ENCODE results near the gene NXPE4. TPM values are rescaled to one million over a fixed set of nuclear protein-coding genes. Genes with fewer than 3 reads are reported as not detected.

The NXPE4 gene
- total and polyA plus RNA-seq, 9 donors = 0.35 TPM; not detected in 8

DNA sequence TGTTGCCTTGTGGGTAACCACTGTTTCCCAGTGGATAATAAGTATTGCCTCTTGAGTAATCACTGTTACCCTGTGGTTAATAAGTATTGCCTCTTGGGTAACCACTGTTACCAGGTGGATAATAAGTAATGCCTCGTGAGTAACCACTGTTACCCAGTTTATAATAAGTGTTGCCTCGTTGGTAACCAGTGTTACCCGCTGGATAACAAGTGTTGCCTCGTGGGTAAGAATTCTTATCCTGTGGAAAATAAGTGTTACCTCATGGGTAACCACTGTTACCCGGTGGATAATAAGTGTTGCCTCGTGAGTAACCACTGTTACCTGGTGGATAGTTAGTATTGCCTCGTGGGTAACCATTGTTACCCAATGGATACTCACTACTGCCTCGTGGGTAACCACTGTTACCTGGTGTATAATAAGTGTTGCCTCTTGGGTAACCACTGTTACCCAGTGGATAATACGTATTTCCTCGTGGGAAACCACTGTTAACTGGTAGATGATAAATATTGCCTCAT is 24.1 kb upstream of the NXPE4 start:
- H3K36me3 ChIP-seq = no peaks in the 10 kb centered on the region
- H3K27me3 ChIP-seq = no peaks in the 10 kb centered on the region
- intact Hi-C loops (cut with DNase I) = loop anchor here in 1 of 4 donors (5.0 kb wide), 1 partner anchor 32 kb away; no protein-coding TSS in a partner anchor
- DNase-seq = no peak
- H3K4me3 ChIP-seq = no peak overlapping the region
- 76 to 90% (median 77%) methylated on average over 10 of the region's 10 CpGs for WGBS, 3 donors
- no peak overlapping the region for H3K27ac ChIP-seq
- TF ChIP-seq EP300 (IDR thresholded peaks at IDR 0.05) (no peak), POLR2A (IDR thresholded peaks at IDR 0.05) (no peak)
- TF ChIP-seq, protein P1, sequence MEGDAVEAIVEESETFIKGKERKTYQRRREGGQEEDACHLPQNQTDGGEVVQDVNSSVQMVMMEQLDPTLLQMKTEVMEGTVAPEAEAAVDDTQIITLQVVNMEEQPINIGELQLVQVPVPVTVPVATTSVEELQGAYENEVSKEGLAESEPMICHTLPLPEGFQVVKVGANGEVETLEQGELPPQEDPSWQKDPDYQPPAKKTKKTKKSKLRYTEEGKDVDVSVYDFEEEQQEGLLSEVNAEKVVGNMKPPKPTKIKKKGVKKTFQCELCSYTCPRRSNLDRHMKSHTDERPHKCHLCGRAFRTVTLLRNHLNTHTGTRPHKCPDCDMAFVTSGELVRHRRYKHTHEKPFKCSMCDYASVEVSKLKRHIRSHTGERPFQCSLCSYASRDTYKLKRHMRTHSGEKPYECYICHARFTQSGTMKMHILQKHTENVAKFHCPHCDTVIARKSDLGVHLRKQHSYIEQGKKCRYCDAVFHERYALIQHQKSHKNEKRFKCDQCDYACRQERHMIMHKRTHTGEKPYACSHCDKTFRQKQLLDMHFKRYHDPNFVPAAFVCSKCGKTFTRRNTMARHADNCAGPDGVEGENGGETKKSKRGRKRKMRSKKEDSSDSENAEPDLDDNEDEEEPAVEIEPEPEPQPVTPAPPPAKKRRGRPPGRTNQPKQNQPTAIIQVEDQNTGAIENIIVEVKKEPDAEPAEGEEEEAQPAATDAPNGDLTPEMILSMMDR (IDR thresholded peaks at IDR 0.05) = no peak
- no peaks in the 10 kb centered on the region for H3K4me1 ChIP-seq (ENCODE audit: insufficient read depth)
- H3K9me3 ChIP-seq = peaks cover 0 to 3% of the 10 kb centered on the region in 2 donors

DNA sequence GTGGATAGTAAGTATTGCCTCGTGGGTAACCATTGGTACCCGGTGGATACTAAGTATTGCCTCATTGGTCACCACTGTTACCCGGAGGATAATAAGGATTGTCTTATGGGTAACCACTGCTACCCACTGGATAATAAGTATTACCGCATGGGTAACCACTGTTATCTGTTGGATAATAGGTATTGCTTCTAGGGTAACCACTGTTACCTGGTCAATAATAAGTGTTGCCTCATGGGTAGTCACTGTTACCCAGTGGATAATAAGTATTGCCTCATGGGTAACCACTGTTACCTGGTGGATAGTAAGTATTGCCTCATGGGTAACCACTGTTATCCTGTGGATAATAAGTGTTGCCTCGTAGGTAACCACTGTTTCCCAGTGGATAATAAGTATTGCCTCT is 22.6 kb upstream of the NXPE4 start:
- TF ChIP-seq, protein P1 (IDR thresholded peaks at IDR 0.05) = no peak
- TF ChIP-seq EP300 (IDR thresholded peaks at IDR 0.05) (no peak), POLR2A (IDR thresholded peaks at IDR 0.05) (no peak)
- H3K27me3 ChIP-seq = no peaks in the 10 kb centered on the region
- H3K4me1 ChIP-seq (ENCODE audit: insufficient read depth) = no peaks in the 10 kb centered on the region
- intact Hi-C loops (cut with DNase I) = no loop called here
- peaks cover 0 to 3% of the 10 kb centered on the region in 2 donors for H3K9me3 ChIP-seq
- no peak overlapping the region for H3K4me3 ChIP-seq
- DNase-seq = no peak
- no peak overlapping the region for H3K27ac ChIP-seq
- 93 to 97% (median 94%) methylated on average over 5 of the region's 5 CpGs for WGBS, 3 donors
- no peaks in the 10 kb centered on the region for H3K36me3 ChIP-seq

DNA sequence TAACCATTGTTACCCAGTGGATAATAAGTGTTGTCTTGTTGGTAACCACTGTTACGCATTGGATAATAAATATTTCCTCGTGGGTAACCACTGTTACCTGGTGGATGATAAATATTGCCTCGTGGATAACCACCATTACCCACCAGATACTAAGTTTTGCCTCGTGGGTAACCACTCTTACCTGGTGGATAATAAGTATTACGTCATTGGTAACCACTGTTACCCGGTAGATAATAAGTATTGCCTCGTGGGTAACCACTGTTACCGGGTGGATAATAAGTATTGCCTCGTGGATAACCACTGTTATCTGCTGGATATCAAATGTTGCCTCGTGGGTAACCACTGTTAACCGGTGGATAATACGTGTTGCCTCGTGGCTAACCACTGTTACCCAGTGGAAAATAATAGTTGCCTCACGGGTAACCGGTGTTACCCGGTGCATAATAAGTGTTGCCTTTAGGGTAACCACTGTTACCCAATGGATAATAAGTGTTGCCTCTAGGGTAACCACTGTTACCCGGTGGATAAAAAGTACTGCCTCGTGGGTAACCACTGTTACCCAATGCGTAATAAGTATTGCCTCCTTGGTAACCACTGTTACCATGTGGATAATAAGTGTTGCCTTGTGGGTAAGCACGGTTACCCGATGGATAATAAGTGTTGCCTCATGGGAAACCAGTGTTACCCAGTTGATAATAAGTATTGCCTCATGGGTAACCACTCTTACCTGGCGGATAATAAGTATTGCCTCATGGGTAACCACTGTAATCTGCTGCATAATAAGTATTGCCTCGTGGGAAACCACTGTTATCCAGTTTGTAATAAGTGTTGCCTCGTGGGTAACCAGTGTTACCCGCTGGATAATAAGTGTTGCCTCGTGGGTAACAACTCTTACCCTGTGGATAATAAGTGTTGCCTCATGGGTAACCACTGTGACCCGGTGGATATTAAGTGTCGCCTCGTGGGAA is 21.9 kb upstream of the NXPE4 start:
- Histone ChIP-seq H3K4me1 (ENCODE audit: insufficient read depth) (no peaks in the 10 kb centered on the region), H3K9me3 (peaks cover 0 to 3% of the 10 kb centered on the region in 2 donors), H3K36me3 (no peaks in the 10 kb centered on the region), H3K27me3 (no peaks in the 10 kb centered on the region), H3K4me3 (no peak overlapping the region), H3K27ac (no peak overlapping the region)
- WGBS, 3 donors = 92 to 94% (median 92%) methylated on average over 29 of the region's 29 CpGs
- intact Hi-C loops (cut with DNase I) = no loop called here
- DNase-seq = no peak
- TF ChIP-seq POLR2A (IDR thresholded peaks at IDR 0.05) (no peak), EP300 (IDR thresholded peaks at IDR 0.05) (no peak)
- TF ChIP-seq, protein P1 (IDR thresholded peaks at IDR 0.05) = no peak

DNA sequence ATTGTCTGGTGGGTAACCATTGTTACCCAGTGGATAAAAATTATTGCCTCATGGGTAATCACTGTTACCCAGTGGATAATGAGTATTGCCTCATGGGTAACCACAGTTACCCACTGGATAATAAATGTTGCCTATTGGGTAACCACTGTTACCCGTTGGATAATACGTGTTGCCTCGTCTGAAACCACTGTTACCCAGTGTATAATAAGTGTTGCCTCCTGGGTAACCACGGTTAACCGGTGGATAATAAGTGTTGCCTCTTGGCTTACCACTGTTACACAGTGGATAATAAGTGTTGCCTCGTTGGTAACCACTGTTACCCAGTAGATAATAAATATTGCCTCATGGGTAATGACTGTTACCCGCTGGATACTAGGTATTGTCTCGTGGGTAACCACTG is 20.9 kb upstream of the NXPE4 start:
- intact Hi-C loops (cut with DNase I) = no loop called here
- Histone ChIP-seq H3K36me3 (no peaks in the 10 kb centered on the region), H3K27me3 (no peaks in the 10 kb centered on the region), H3K27ac (no peak overlapping the region), H3K4me3 (no peak overlapping the region), H3K4me1 (ENCODE audit: insufficient read depth) (no peaks in the 10 kb centered on the region), H3K9me3 (peaks cover 0 to 3% of the 10 kb centered on the region in 2 donors)
- 93 to 94% (median 94%) methylated on average over 8 of the region's 8 CpGs for WGBS, 3 donors
- DNase-seq = no peak
- TF ChIP-seq, protein P1 (IDR thresholded peaks at IDR 0.05) = no peak
- TF ChIP-seq POLR2A (IDR thresholded peaks at IDR 0.05) (no peak), EP300 (IDR thresholded peaks at IDR 0.05) (no peak)

All from ovary (tissue), 9 donors.